Smooth muscle cell (in vitro differentiated cells): ENCODE results near the gene KIF2C. TPM values are rescaled to one million over a fixed set of nuclear protein-coding genes. Genes with fewer than 3 reads are reported as not detected.

Experiments used
- DNase-seq: peaks from one replicate; lab custom pipeline; 2025; ENCODE audit not compliant: unreplicated experiment; lab: John Stamatoyannopoulos, UW
- H2AFZ ChIP-seq: fragments of 200-600 bp; sonication (generic); 2 replicates; pipeline ENCODE4 v1.6.0; 2016; ENCODE audit warnings: antibody characterized with exemption, low read depth, mild to moderate bottlenecking
- H3F3A ChIP-seq: fragments of 200-600 bp; sonication (generic); 2 replicates; pipeline ENCODE4 v1.6.0; 2017; ENCODE audit warnings: antibody characterized with exemption, low read depth
- H3K27ac ChIP-seq: fragments of 200-600 bp; sonication (generic); 2 replicates; pipeline ENCODE4 v1.5.1; 2016; ENCODE audit warnings: low read depth, mild to moderate bottlenecking
- H3K27me3 ChIP-seq: fragments of 200-600 bp; sonication (generic); 2 replicates; pipeline ENCODE4 v1.6.1; 2016; ENCODE audit warnings: low read depth, mild to moderate bottlenecking
- H3K36me3 ChIP-seq: fragments of 200-600 bp; sonication (generic); 2 replicates; pipeline ENCODE4 v1.5.1; 2016; ENCODE audit warnings: low read depth
- H3K4me1 ChIP-seq: fragments of 200-600 bp; sonication (generic); 2 replicates; pipeline ENCODE4 v1.5.1; 2016; ENCODE audit warnings: low read depth
- H3K4me2 ChIP-seq: fragments of 200-600 bp; sonication (generic); 2 replicates; pipeline ENCODE4 v1.6.0; 2016; ENCODE audit warnings: mild to moderate bottlenecking
- H3K4me3 ChIP-seq: fragments of 200-600 bp; sonication (generic); 2 replicates; pipeline ENCODE4 v1.5.1; 2016; ENCODE audit warnings: mild to moderate bottlenecking
- H3K79me2 ChIP-seq: fragments of 200-600 bp; sonication (generic); 2 replicates; pipeline ENCODE4 v1.6.0; 2016; ENCODE audit warnings: low read depth, mild to moderate bottlenecking
- H3K9ac ChIP-seq: fragments of 200-600 bp; sonication (generic); 2 replicates; pipeline ENCODE4 v1.6.0; 2016; ENCODE audit warnings: low read depth
- H3K9me3 ChIP-seq: fragments of 200-600 bp; sonication (generic); replicated peaks from 2 replicates; pipeline ENCODE4 v1.5.1; 2016; ENCODE audit warnings: low read depth
- H4K20me1 ChIP-seq: fragments of 200-600 bp; sonication (generic); 2 replicates; pipeline ENCODE4 v1.6.0; 2016; ENCODE audit warnings: low read depth
- WGBS: methylation state at CpG from one replicate; pipeline ENCODE4 v1.1.7; 2016; ENCODE audit warnings: low lambda C conversion rate; 5-methylcytosine and 5-hydroxymethylcytosine counted together
- polyA plus RNA-seq: library from polyadenylated mRNA; unstranded; fragments of >200 nt; fragmentation: Nextera tagmentation; extraction: Ambion mirVana; gene quantifications from 2 replicates; pipeline ENCODE4 v1.2.1, GENCODE V29; 2016
- total RNA-seq: library from RNA; depleted of rRNA; stranded (reverse); fragments of >200 nt; gene quantifications from 2 replicates; pipeline ENCODE4 v1.2.3, GENCODE V29; 2014
- TF ChIP-seq, protein P1 (sequence below): fragments of 200-600 bp; sonication (generic); IDR thresholded peaks from 2 replicates; pipeline ENCODE4 v1.5.1; 2017; ENCODE audit warnings: borderline replicate concordance, mild to moderate bottlenecking, antibody characterized with exemption; ENCODE audit not compliant: insufficient read depth, poor library complexity, severe bottlenecking

Gene KIF2C
- total and polyA plus RNA-seq, 2 experiments from 2014 or later, result 5.7 to 8.5 TPM

DNA sequence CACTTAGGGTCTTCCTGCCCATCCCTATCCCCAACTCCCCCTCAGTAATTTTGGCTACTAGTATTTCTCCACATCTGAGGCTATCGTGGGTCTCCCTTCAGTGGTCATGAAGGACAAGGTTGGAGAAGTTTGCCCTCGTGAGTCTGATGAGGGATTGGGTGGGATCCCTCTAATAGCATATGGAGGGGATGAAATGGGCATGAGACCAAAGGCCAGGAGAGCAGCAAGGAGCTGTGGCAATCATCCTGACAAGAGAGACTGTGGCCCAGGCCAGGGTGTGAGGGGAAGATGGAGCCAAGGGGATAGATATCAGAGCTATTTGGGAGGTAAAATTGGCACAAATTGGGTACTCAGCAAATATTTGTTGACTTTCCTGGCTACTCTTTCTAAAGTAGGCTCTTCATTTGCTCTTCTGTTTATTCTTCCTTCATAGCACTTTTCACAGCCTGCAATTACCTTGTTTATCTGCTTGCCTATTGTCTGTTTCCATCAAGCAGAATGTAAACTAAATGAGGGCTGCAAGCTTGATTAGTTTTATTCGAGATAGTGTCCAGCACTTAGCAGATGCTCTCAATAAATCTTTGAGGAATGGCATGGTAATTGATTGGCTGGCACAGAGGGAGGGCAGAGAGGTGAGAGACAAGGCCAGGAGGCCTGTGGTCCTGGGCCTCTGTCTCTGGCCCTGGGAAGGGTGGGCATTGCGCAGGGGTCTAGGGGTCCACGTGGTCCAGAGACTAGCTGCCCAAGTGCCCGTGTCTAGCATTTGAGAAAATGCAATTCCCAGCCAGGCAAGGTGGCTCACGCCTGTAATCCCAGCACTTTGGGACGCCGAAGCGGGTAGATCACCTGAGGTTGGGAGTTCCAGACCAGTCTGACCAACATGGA, 59.1 kb downstream of the KIF2C start:
- H3K9ac ChIP-seq, result no peak overlapping the region
- peaks cover 34% of the 10 kb centered on the region for H4K20me1 ChIP-seq
- H3F3A ChIP-seq, result peaks cover 7% of the 10 kb centered on the region
- H3K4me1 ChIP-seq, result peaks cover 16% of the 10 kb centered on the region
- no peaks in the 10 kb centered on the region for H3K36me3 ChIP-seq
- no peaks in the 10 kb centered on the region for H3K27me3 ChIP-seq
- H3K9me3 ChIP-seq, result no peaks in the 10 kb centered on the region
- peaks cover 35% of the 10 kb centered on the region for H3K79me2 ChIP-seq
- peak overlapping the region; percentile 80 for H3K27ac ChIP-seq
- peak overlapping the region; percentile 91 for H3K4me2 ChIP-seq
- DNase-seq, result no peak
- H2AFZ ChIP-seq, result no peak overlapping the region
- TF ChIP-seq, protein P1, sequence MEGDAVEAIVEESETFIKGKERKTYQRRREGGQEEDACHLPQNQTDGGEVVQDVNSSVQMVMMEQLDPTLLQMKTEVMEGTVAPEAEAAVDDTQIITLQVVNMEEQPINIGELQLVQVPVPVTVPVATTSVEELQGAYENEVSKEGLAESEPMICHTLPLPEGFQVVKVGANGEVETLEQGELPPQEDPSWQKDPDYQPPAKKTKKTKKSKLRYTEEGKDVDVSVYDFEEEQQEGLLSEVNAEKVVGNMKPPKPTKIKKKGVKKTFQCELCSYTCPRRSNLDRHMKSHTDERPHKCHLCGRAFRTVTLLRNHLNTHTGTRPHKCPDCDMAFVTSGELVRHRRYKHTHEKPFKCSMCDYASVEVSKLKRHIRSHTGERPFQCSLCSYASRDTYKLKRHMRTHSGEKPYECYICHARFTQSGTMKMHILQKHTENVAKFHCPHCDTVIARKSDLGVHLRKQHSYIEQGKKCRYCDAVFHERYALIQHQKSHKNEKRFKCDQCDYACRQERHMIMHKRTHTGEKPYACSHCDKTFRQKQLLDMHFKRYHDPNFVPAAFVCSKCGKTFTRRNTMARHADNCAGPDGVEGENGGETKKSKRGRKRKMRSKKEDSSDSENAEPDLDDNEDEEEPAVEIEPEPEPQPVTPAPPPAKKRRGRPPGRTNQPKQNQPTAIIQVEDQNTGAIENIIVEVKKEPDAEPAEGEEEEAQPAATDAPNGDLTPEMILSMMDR, result no peak
- H3K4me3 ChIP-seq, result no peak overlapping the region
- 95% methylated on average over 9 of the region's 10 CpGs for WGBS

DNA sequence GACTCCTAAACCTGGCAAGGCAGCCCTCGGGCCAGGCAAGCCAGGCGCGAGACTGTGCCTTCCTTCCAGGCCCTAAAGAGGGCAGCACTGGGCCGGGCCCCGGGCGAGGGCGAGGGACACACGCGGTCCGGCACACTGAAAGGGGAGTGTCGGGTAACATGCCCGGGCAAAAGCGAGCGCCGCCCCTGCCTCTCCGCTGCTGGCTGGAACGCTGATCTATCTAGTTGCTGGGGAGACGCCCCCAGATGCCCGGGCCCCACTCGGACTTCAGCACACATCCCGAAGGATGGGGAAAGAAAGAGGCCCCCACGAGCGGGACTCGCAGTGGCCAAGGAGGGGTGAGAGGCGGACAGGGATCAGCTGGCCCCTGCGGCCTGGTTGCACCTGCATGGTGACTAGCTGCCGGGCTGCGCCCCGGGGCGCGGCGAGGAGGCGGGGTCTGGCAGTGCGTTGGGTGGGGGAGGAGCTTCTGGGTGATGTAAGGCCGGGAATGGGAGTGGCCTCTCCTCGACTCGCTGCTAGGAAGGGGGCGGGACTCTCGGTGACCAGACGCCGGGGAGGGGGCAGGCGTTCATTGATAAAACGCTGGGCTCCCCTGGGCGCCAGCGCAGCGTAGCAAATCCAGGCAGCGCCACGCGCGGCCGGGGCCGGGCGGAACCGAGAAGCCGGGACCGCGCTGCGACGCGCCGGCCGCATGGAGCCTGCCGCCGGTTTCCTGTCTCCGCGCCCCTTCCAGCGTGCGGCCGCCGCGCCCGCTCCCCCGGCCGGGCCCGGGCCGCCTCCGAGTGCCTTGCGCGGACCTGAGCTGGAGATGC, 60.3 kb downstream of the KIF2C start, which contains the start of gene PLK3:
Gene PLK3 (plus strand): TSS at position 608 of the 815 bp plus-strand sequence. CDS start 87 bp downstream, at position 695.
- H3K36me3 ChIP-seq, result no peaks in the 10 kb centered on the region
- WGBS, result 1% methylated on average over 43 of the region's 79 CpGs
- H3K79me2 ChIP-seq, result peaks cover 41% of the 10 kb centered on the region
- H3K9me3 ChIP-seq, result no peaks in the 10 kb centered on the region
- peaks cover 7% of the 10 kb centered on the region for H3F3A ChIP-seq
- TF ChIP-seq, protein P1, result peak; percentile 84
- peaks cover 36% of the 10 kb centered on the region for H4K20me1 ChIP-seq
- H3K9ac ChIP-seq, result peak within 1 kb of the TSS; percentile 97
- H3K4me2 ChIP-seq, result peak within 1 kb of the TSS; percentile 91
- H2AFZ ChIP-seq, result no peak within 1 kb of the TSS
- peaks cover 16% of the 10 kb centered on the region for H3K4me1 ChIP-seq
- H3K27me3 ChIP-seq, result no peaks in the 10 kb centered on the region
- DNase-seq, result peak; percentile 100
- peak within 1 kb of the TSS; percentile 80 for H3K27ac ChIP-seq
- H3K4me3 ChIP-seq, result peak within 1 kb of the TSS; percentile 96

DNA sequence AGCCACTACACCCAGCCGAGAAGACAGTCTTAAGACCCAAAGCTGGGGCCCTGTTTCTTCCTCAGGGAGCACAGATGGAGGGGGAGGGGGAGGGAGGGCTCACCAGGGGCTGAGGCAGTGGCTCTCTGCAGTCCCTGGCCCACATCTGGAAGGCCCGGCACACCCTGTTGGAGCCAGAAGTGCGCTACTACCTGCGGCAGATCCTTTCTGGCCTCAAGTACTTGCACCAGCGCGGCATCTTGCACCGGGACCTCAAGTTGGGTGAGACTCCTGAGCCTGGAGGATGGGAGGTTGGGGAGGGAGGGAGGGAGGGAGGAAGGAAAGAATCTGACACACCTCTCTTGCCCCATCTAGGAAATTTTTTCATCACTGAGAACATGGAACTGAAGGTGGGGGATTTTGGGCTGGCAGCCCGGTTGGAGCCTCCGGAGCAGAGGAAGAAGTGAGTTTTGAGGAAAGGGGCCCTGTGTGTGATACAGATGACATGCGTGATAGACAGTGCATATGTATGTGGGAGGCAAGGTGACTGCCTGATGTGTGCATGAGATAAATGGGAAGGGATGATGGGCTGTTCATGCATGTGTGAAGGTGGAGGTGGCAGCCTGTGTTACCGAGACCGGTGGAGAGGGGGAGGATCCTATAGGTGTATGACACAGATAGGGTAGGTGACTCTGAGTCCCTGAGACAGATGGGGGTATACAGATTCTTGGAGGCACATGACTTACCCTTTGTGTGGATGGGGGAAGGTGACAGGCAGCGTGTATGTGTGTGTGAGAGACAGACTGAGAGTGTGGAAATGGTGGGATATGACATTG, 62.1 kb downstream of the KIF2C start:
- Histone ChIP-seq H3K27me3 (no peaks in the 10 kb centered on the region), H2AFZ (no peak overlapping the region), H3K4me2 (peak overlapping the region; percentile 91), H3F3A (peaks cover 15% of the 10 kb centered on the region), H3K4me3 (peak overlapping the region; percentile 96), H3K79me2 (peaks cover 41% of the 10 kb centered on the region), H3K9ac (peak overlapping the region; percentile 97), H3K36me3 (no peaks in the 10 kb centered on the region), H3K9me3 (no peaks in the 10 kb centered on the region), H3K4me1 (peaks cover 20% of the 10 kb centered on the region), H3K27ac (peak overlapping the region; percentile 46), H4K20me1 (peaks cover 36% of the 10 kb centered on the region)
- 66% methylated on average over 10 of the region's 13 CpGs for WGBS
- TF ChIP-seq, protein P1, result no peak
- no peak for DNase-seq
